ENCODE data around the gene SLC2A3.
"Not testable (repeated sequence)": the region's sequence is repeated elsewhere in the genome, so short reads cannot be mapped to it uniquely, and the experiment has no call there.

- not testable (repeated sequence) for TF ChIP-seq CTCF, POLR2A, EP300, POLR2AphosphoS5 (IDR thresholded peaks at IDR 0.05)
These were observed 30.3 kb downstream of the SLC2A3 start for GRCh38 chr12:7905600-7906125.

All from gastroesophageal sphincter (tissue), 3 donors.